Upper lobe of left lung (tissue), 6 donors: ENCODE measurements around the gene NEK11. TPM values are rescaled to one million over a fixed set of nuclear protein-coding genes. Genes with fewer than 3 reads are reported as not detected.

ENCODE experiments used
- ATAC-seq, 2 donors: fragments of 200-7000 bp; cut with Tn5 transposase; one replicate each; pipeline ENCODE4 v1.9.1; 2022; ENCODE audit warnings: mild to moderate bottlenecking in 2 of 2, moderate library complexity in 2 of 2; ENCODE audit not compliant: low FRiP score in 2 of 2
- DNase-seq, 2 donors: peaks; one replicate each; pipeline ENCODE4 v3.0.0-alpha.2; 2019 to 2020
- H3K27ac ChIP-seq, 4 donors: fragments of 200-600 bp; sonication (generic); one replicate each; pipeline ENCODE4 v1.5.1; 2016 to 2019
- H3K27me3 ChIP-seq, 4 donors: fragments of 200-600 bp; sonication (generic); one replicate each; pipeline ENCODE4 v1.5.1; 2017 to 2019
- H3K36me3 ChIP-seq, 4 donors: fragments of 200-600 bp; sonication (generic); one replicate each; pipeline ENCODE4 v1.5.1; 2016 to 2019
- H3K4me1 ChIP-seq, 4 donors: fragments of 200-600 bp; sonication (generic); one replicate each; pipeline ENCODE4 v1.5.1; 2018 to 2019
- H3K4me3 ChIP-seq, 4 donors: fragments of 200-600 bp; sonication (generic); one replicate each; pipeline ENCODE4 v1.5.1; 2017 to 2019; ENCODE audit warnings: mild to moderate bottlenecking in 2 of 4, moderate library complexity in 1 of 4
- H3K9me3 ChIP-seq, 4 donors: fragments of 200-600 bp; sonication (generic); one replicate each; pipeline ENCODE4 v1.5.1; 2018 to 2019
- CTCF ChIP-seq, 6 experiments: fragments of 450-650 bp in 4 of 6; fragments of 200-600 bp in 2 of 6; sonication (generic) in 2 of 6; IDR thresholded peaks; one replicate each; pipeline ENCODE4 v1.5.1; 2016 to 2019; ENCODE audit warnings: antibody characterized with exemption in 6 of 6
- EP300 ChIP-seq, 4 donors: sonication (generic); formaldehyde crosslinking; IDR thresholded peaks; one replicate each; pipeline ENCODE4 v1.5.1; 2017; ENCODE audit warnings: antibody characterized with exemption in 4 of 4, control low read depth in 2 of 4
- POLR2A ChIP-seq, 4 donors: fragments of 450-650 bp; IDR thresholded peaks; one replicate each; pipeline ENCODE4 v1.5.1; 2016 to 2017; ENCODE audit warnings: antibody characterized with exemption in 4 of 4, mild to moderate bottlenecking in 2 of 4
- POLR2AphosphoS5 ChIP-seq, 2 donors: sonication (generic); formaldehyde crosslinking; IDR thresholded peaks; one replicate each; pipeline ENCODE4 v1.5.1; 2017; ENCODE audit warnings: antibody characterized with exemption in 2 of 2
- WGBS, 2 donors: methylation state at CpG; one replicate each; pipeline ENCODE4 v1.1.5; 2017 to 2018; 5-methylcytosine and 5-hydroxymethylcytosine counted together
- total RNA-seq, 6 donors: library from RNA; depleted of rRNA in 4 of 6; stranded (reverse); fragments of >200 nt in 4 of 6; gene quantifications; one replicate each; pipeline versions ENCODE4 v1.1.0 to v1.2.1, GENCODE V29; 2016 to 2021
- donor health status: DM: no; HTN: no; CAD: no; lungs with moderate emphysema.
- donor health status: DM: no; HTN: yes; CAD: no; lungs with severe emphysema.

NEK11 gene
- total RNA-seq, 6 donors from 2014 or later: 2.4 to 40.4 (median 14.6) TPM

GRCh38 chr3:131072845-131073244 lies 46.2 kb downstream of the NEK11 start:
- DNase-seq (no peak), ATAC-seq (no peak)
- Histone ChIP-seq H3K27ac (no peak overlapping the region), H3K4me3 (no peak overlapping the region), H3K9me3 (no peaks in the 10 kb centered on the region), H3K36me3 (no peaks in the 10 kb centered on the region), H3K27me3 (no peaks in the 10 kb centered on the region), H3K4me1 (peaks cover 0 to 7% (median 0%) of the 10 kb centered on the region in 4 donors)
- TF ChIP-seq POLR2AphosphoS5 (IDR thresholded peaks at IDR 0.05): no peak
- TF ChIP-seq EP300 (IDR thresholded peaks at IDR 0.05): no peak
- TF ChIP-seq CTCF (IDR thresholded peaks at IDR 0.05): no peak
- no peak for TF ChIP-seq POLR2A (IDR thresholded peaks at IDR 0.05)
- WGBS, 2 donors: 51 to 63% methylated on average over 2 of the region's 2 CpGs

- H3K36me3 ChIP-seq: no peaks in the 10 kb centered on the region
- H3K4me1 ChIP-seq: peaks cover 0 to 7% (median 0%) of the 10 kb centered on the region in 4 donors
- no peak overlapping the region for H3K4me3 ChIP-seq
- H3K9me3 ChIP-seq: no peaks in the 10 kb centered on the region
- DNase-seq (no peak), ATAC-seq (no peak)
- no peak overlapping the region for H3K27ac ChIP-seq
- no peak for TF ChIP-seq POLR2A (IDR thresholded peaks at IDR 0.05)
- TF ChIP-seq CTCF (IDR thresholded peaks at IDR 0.05): no peak
- TF ChIP-seq EP300 (IDR thresholded peaks at IDR 0.05): no peak
- no peak for TF ChIP-seq POLR2AphosphoS5 (IDR thresholded peaks at IDR 0.05)
- no peaks in the 10 kb centered on the region for H3K27me3 ChIP-seq
- WGBS, 2 donors: 58 to 70% methylated on average over 4 of the region's 4 CpGs
Measured at GRCh38 chr3:131075632-131076328, 49.1 kb downstream of the NEK11 start.

- no peaks in the 10 kb centered on the region for H3K9me3 ChIP-seq
Measured at GRCh38 chr3:131077904-131078303, 51.2 kb downstream of the NEK11 start.

GRCh38 chr3:131079086-131079485 lies 52.4 kb downstream of the NEK11 start:
- no peak for ATAC-seq
- 96 to 97% methylated on average over 1 of the region's 1 CpG for WGBS, 2 donors

More at GRCh38 chr3:131077904-131078303, 51.2 kb downstream of the NEK11 start:
- no peak for ATAC-seq
- Histone ChIP-seq H3K27me3 (no peaks in the 10 kb centered on the region), H3K4me3 (no peak overlapping the region), H3K4me1 (peaks cover 0 to 3% (median 0%) of the 10 kb centered on the region in 4 donors), H3K27ac (no peak overlapping the region), H3K36me3 (no peaks in the 10 kb centered on the region)
- DNase-seq: no peak
- no peak for TF ChIP-seq POLR2A (IDR thresholded peaks at IDR 0.05)
- TF ChIP-seq CTCF (IDR thresholded peaks at IDR 0.05): no peak
- no peak for TF ChIP-seq POLR2AphosphoS5 (IDR thresholded peaks at IDR 0.05)
- no peak for TF ChIP-seq EP300 (IDR thresholded peaks at IDR 0.05)
- 57 to 71% methylated on average over 1 of the region's 1 CpG for WGBS, 2 donors

More at GRCh38 chr3:131079086-131079485, 52.4 kb downstream of the NEK11 start:
- H3K27ac ChIP-seq: no peak overlapping the region
- H3K27me3 ChIP-seq: no peaks in the 10 kb centered on the region
- no peaks in the 10 kb centered on the region for H3K4me1 ChIP-seq
- H3K9me3 ChIP-seq: no peaks in the 10 kb centered on the region
- no peak for TF ChIP-seq POLR2A (IDR thresholded peaks at IDR 0.05)
- no peak for TF ChIP-seq POLR2AphosphoS5 (IDR thresholded peaks at IDR 0.05)
- TF ChIP-seq EP300 (IDR thresholded peaks at IDR 0.05): no peak
- no peak for TF ChIP-seq CTCF (IDR thresholded peaks at IDR 0.05)
- DNase-seq: no peak
- H3K36me3 ChIP-seq: no peaks in the 10 kb centered on the region
- no peak overlapping the region for H3K4me3 ChIP-seq
